HG02610 (cell line): ENCODE measurements around the gene ZNF200.

Experiments used
- ATAC-seq: cut with Tn5 transposase; IDR thresholded peaks from one replicate; pipeline ENCODE4 v1.9.1; 2021; ENCODE audit warnings: mild to moderate bottlenecking, moderate library complexity; ENCODE audit not compliant: unreplicated experiment

Gene ZNF200

GRCh38 chr16:3179651-3180050, 55.3 kb downstream of the ZNF200 start:
- no peak for ATAC-seq

- no peak for ATAC-seq
These were observed 59.5 kb downstream of the ZNF200 start for GRCh38 chr16:3175157-3176093.

- ATAC-seq: no peak
These were observed 60.3 kb downstream of the ZNF200 start for GRCh38 chr16:3174618-3175148.

- ATAC-seq: peak; percentile 38
These were observed 60.9 kb downstream of the ZNF200 start for GRCh38 chr16:3173892-3174617.
